Hepatocyte (in vitro differentiated cells): ENCODE data around the gene OTOP2.

Source experiments
- EZH2phosphoT487 ChIP-seq: fragments of 200-600 bp; sonication (generic); IDR thresholded peaks from one replicate; pipeline ENCODE4 v1.6.1; 2018; ENCODE audit warnings: antibody characterized with exemption, mild to moderate bottlenecking, low read depth, moderate library complexity; ENCODE audit not compliant: unreplicated experiment, severe bottlenecking
- TF ChIP-seq, protein P1 (sequence below): fragments of 200-600 bp; sonication (generic); IDR thresholded peaks from 2 replicates; pipeline ENCODE4 v1.5.1; 2016; ENCODE audit warnings: antibody characterized with exemption, mild to moderate bottlenecking; ENCODE audit not compliant: poor library complexity

- TF ChIP-seq, protein P1, sequence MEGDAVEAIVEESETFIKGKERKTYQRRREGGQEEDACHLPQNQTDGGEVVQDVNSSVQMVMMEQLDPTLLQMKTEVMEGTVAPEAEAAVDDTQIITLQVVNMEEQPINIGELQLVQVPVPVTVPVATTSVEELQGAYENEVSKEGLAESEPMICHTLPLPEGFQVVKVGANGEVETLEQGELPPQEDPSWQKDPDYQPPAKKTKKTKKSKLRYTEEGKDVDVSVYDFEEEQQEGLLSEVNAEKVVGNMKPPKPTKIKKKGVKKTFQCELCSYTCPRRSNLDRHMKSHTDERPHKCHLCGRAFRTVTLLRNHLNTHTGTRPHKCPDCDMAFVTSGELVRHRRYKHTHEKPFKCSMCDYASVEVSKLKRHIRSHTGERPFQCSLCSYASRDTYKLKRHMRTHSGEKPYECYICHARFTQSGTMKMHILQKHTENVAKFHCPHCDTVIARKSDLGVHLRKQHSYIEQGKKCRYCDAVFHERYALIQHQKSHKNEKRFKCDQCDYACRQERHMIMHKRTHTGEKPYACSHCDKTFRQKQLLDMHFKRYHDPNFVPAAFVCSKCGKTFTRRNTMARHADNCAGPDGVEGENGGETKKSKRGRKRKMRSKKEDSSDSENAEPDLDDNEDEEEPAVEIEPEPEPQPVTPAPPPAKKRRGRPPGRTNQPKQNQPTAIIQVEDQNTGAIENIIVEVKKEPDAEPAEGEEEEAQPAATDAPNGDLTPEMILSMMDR: no peak
- TF ChIP-seq EZH2phosphoT487: no peak
Observed at GRCh38 chr17:74981318-74981978, 57.4 kb downstream of the OTOP2 start.
